Activated CD4-positive, CD25-positive, alpha-beta regulatory T cell (primary cell): ENCODE data around the gene TMEM14A.
A peak's percentile ranks its signal among the peaks of the same experiment; 100 is the strongest.
"Not testable (repeated sequence)": the region's sequence is repeated elsewhere in the genome, so short reads cannot be mapped to it uniquely, and the experiment has no call there.

Experiments used
- DNase-seq, 4 experiments: peaks; one replicate each; lab custom pipeline; 2025; lab: John Stamatoyannopoulos, UW

TMEM14A gene

DNA sequence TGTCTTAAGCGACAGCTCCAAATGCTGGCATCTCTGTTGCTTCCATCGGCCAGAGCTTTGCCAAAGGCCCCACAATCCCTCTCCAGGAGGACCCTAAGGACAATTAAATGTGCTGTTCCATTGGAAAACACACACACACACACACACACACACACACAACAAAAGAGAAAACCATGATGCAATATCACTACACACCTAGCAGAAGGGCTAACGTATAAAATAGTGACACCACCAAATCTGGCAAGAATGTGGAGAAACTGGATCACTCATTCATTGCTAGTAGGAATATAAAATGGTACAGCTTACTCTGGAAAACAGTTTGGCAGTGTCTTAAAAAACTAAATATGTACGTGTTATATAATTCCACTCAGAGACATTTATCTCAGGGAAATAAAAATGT is 13.0 kb upstream of the TMEM14A start:
- DNase-seq, result no peak

GRCh38 chr6:52661551-52661950 is 9.4 kb upstream of the TMEM14A start:
- no peak for DNase-seq

DNA sequence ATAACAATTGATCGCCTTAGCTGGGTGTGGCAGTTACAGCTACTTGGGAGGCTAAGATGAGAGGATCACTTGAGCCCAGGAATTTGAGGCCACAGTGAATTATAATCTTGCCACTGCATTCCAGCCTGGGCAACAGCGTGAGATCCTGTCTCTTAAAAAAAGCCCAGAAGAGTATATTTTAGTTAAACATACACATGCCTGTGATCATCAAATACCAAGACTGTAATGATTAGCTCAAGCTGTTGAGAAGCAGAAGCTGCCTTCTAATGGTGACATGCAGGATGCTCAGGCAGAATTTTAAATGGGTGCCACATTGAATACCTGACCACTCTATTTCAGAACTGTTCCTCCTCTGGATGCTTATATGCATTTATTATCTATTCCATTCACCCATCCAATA is 8.9 kb upstream of the TMEM14A start:
- no peak for DNase-seq

DNA sequence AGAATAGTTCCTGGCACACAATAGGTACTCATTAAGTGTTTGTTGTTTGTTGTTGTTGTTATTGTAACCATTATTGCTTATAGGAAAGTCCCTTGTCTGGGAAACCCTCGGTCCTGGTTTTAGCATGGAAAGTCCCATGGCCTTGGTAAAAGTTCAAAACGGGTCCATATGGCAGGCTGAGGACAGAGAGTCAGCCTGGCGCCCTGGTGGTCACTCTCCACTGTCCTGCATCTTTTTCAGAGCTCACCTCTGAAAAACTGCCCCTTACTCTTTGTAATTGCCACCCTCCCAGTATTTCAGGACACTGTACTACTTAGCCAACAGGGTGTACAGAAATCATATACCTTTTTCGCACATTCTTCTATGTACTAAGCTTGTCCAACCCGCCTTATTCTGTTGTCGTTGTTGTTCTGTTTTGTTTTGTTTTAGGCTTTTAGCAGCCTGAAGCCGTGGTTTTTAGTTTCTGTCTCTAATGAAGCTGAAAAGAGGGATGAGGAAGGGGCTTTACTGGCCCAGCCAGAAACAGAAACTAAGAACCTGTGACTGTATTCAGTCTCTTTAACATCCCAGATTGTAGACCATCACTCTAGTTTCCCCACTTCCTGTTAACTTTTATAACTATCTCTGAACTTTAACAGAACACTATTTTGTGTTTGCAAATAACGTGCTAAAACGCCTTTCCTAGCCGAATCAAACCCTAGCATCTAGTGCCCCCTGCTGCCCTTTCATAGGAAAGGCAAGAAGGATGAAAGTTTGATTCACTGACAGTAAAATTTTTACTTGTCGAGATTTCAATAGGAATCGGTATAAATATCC is 7.6 kb upstream of the TMEM14A start:
- DNase-seq, result peak; percentile 8 to 21 (median 14)

GRCh38 chr6:52663936-52664185 is 7.1 kb upstream of the TMEM14A start:
- no peak for DNase-seq

DNA sequence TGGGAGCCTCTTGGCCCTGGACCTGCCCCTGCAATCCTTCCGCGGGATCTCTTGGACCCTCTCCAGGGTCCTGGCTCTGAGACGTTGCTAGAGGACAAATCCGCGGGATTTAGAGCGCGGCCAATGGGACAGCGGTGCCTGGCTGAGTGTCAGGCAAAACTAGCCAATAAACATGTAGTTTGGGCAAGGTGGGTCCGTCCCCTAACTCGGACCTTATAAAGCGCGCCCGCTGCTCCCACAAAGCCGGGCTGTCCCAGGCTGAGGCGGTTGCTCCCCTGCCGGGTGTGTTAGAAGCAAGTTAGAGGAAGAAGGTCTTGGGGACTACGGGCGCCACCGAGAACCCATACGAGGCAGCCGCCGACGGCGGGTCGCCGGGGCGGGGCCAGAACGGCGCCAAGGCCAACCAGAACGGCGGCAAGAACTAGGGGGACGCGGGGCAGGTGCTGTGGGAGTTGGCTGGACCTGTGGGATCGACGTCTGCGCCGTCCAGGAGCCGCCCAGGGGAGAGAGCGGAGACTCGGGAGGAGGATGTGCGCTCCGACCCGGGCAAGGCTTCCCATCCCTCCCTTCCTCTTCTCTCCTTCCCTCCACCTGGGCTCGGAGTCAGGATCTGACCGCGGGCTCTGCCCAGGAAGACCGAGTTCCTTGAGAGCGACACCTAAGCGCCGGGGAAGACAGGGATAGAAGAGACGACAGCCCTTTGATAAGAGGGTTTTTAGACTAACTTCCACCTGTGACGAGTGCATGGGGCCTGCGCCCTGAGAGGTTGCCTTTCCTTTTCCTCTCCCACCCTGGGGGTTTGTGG is 6.5 kb upstream of the TMEM14A start:
- peak in 2 of 4 experiments; percentile 13 to 24 for DNase-seq

DNA sequence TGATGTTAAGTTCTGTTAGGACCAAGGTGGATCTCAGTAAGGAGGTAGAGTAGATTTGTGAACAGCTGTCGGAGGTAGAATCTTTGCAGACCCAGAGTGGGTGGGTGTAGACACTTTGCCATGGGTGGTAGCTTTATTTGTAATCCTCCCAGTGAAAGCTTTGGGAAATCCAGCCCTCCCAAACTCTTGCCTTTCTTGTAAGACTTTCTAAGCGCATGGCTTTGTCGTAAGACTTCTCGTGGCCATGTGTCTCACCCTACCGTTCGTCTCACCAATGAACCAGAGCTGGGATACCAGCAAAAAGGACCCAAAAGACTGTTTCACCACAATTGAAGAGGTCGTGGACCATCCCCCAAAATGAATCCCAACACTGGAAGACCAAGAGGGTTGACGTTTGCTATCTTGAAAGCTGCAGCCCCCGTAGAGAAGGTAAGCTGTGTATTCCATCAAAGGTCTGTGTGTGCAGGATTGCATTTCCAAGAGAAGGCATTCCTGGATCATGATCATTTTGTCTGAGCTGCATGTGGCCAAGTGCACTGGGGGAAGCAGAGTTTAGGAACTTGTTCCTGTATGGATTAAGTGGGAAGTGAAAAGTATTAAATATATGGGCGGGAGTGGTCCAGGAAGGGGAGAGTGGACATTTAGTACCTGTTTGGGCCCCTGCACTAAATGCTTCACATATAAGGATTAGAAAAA is 5.8 kb upstream of the TMEM14A start:
- DNase-seq, result no peak

DNA sequence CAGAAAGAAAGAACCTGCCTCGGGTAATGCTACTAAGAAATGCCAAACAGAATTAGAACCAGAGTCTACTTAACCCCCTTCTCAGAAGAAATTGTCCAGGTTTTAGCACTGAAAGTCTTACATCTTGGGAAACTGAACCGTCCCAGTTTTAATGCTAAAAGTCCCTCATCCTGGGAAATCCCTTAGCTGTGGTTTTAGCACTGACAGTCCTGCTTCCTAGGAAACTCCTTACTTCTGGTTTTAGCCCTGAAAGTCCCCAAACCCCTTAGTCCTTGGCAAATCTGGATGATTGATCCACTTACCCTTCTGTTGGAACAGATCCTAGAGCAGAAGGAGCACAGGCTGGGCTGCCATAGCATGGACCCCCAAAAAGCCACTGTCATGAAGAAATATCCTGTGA is 4.8 kb upstream of the TMEM14A start:
- DNase-seq, result no peak

DNA sequence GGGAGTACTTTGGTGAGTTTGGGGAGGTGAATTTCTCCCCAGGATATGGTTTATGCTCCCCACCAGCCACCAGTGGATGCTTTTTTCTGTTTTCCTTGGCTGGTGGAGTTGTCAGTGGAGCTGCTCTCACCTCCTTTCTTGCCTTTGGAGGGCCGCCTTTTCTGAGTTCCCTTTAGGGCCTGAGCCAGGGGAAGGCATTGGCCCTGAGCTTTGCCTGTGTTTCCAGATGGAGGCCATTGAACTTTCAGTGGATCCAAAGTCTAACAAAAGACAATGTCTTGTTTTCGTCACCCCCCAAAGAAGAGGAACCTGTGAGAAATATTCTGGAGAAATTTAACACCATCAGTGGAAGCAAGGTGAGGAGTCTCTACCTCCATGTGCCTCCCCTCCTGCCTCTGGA is 4.4 kb upstream of the TMEM14A start:
- no peak for DNase-seq

- DNase-seq, result no peak
Measured at GRCh38 chr6:52667572-52667971, 3.3 kb upstream of the TMEM14A start.

DNA sequence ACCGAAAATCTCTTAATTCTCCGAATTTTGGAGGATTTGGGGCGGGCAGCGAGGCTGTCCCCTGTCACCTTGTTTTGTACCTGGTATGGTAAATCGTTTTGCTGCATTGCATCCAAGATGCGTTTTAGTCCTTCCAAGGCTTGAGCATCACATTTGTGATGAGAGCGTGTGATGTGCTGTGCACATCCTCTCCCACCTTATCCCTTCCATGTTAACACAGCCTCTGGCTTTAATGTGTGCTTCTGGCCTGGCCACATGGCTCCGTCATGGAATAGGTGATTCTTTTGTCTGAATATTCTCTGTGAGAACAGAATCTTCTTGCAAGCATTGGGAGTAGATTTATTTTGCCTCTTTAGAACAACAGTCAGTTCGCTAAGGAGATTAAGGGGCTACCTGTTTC is 763 bp downstream of the TMEM14A start:
- DNase-seq, result no peak

GRCh38 chr6:52672412-52673025 is 1.6 kb downstream of the TMEM14A start:
- DNase-seq, result no peak

DNA sequence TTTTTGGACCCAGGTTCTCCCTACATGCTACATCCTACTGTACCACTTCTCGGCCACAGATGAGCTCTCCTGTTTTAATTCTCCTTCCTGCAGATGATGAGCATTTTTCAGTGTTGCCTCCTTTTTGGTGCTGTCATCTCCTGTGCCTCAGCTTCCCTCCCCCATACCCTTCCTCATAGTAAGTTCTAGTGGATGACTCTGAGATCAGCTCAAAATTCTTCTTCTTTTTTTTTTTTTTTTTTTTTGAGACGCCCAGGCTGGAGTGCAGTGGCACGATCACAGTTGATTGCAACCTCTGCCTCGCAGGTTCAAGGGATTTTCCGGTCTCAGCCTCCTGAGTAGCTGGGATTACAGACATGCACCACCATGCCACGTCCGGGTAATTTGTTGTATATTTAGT is 3.8 kb downstream of the TMEM14A start:
- no peak for DNase-seq

- no peak for DNase-seq
Measured at GRCh38 chr6:52675372-52675771, 4.5 kb downstream of the TMEM14A start.

DNA sequence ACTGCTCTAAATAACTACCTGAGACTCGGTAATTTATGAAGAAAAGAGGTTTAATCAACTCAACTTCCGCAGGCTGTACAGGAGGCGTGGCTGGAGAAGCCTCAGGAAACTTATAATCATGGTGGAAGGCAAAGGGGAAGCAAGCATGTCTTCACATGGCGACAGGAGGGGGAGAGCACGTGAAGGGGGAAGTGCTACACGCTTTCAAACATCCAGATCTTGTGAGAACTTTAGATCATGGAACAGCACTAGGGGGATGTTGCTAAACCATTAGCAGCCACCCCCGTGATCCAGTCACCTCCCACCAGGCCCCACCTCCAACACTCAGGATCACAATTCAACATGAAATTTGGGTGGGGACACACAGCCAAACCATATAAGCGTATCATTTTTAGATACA is 5.7 kb downstream of the TMEM14A start:
- DNase-seq, result not testable (repeated sequence)

GRCh38 chr6:52681416-52681815 is 10.5 kb downstream of the TMEM14A start:
- DNase-seq, result no peak

GRCh38 chr6:52686878-52687699 is 16.2 kb downstream of the TMEM14A start:
- no peak for DNase-seq

- DNase-seq, result no peak
Measured at GRCh38 chr6:52689857-52690256, 18.9 kb downstream of the TMEM14A start.

- DNase-seq, result no peak
Measured at GRCh38 chr6:52691718-52692117, 20.8 kb downstream of the TMEM14A start.

GRCh38 chr6:52693773-52694172 is 22.9 kb downstream of the TMEM14A start:
- DNase-seq, result no peak

GRCh38 chr6:52694404-52694803 is 23.5 kb downstream of the TMEM14A start:
- DNase-seq, result no peak

DNA sequence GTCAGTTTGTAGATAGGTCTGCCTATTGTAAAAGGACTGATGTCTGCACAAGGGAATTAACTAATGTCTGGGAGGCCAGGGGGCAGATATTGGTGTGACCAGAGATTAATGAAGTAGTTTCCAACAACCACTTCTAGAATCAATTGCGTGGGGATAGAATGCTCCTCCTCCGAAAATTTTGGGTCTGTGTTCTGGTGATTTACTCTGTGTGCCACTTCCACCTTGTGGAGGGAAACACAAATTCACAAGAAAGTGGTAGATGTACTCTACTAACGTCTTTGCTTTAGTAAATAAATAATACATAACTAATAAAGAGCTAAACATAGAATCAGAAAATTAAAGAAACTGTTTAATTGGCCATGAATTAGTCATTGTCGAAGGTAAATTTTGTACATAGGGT is 25.5 kb downstream of the TMEM14A start:
- no peak for DNase-seq
